GM23338 (cell line): ENCODE results near the gene IL20. TPM values are rescaled to one million over a fixed set of nuclear protein-coding genes. Genes with fewer than 3 reads are reported as not detected.

Source experiments
- ATAC-seq: fragments of 200-7000 bp; cut with Tn5 transposase; 3 replicates; pipeline ENCODE4 v1.9.1; 2020
- DNase-seq: peaks from one replicate; pipeline ENCODE4 v3.0.0-alpha.2; 2015; ENCODE audit warnings: low spot score
- H2AFZ ChIP-seq: fragments of 200-600 bp; sonication (generic); 2 replicates; pipeline ENCODE4 v1.8.0; 2016; ENCODE audit warnings: antibody characterized with exemption, mild to moderate bottlenecking, moderate library complexity
- H3F3A ChIP-seq: fragments of 200-600 bp; sonication (generic); replicated peaks from 2 replicates; pipeline ENCODE4 v1.8.0; 2017; ENCODE audit warnings: antibody characterized with exemption, mixed run types, low read depth
- H3K27ac ChIP-seq: fragments of 200-600 bp; sonication (generic); 2 replicates; pipeline ENCODE4 v1.6.1; 2016; ENCODE audit warnings: low read depth
- H3K27me3 ChIP-seq: fragments of 200-600 bp; sonication (generic); 2 replicates; pipeline ENCODE4 v1.8.0; 2016; ENCODE audit warnings: mild to moderate bottlenecking, mixed run types, moderate library complexity; ENCODE audit not compliant: insufficient read depth
- H3K36me3 ChIP-seq: fragments of 200-600 bp; sonication (generic); 2 replicates; pipeline ENCODE4 v1.8.0; 2016; ENCODE audit warnings: mild to moderate bottlenecking; ENCODE audit not compliant: insufficient read depth
- H3K4me1 ChIP-seq: fragments of 200-600 bp; sonication (generic); 2 replicates; pipeline ENCODE4 v1.8.0; 2016; ENCODE audit warnings: mild to moderate bottlenecking, moderate library complexity; ENCODE audit not compliant: insufficient read depth
- H3K4me2 ChIP-seq: fragments of 200-600 bp; sonication (generic); 2 replicates; pipeline ENCODE4 v1.7.1; 2017; ENCODE audit warnings: mixed run types
- H3K4me3 ChIP-seq: fragments of 200-600 bp; sonication (generic); 2 replicates; pipeline ENCODE4 v1.6.1; 2016; ENCODE audit warnings: mixed run types
- H3K79me2 ChIP-seq: fragments of 200-600 bp; sonication (generic); replicated peaks from 2 replicates; pipeline ENCODE4 v1.8.0; 2017; ENCODE audit warnings: mild to moderate bottlenecking; ENCODE audit not compliant: insufficient read depth
- H3K9me2 ChIP-seq: fragments of 200-600 bp; sonication (generic); 2 replicates; pipeline ENCODE4 v1.8.0; 2017; ENCODE audit not compliant: insufficient read depth
- H4K20me1 ChIP-seq: fragments of 200-600 bp; sonication (generic); replicated peaks from 2 replicates; pipeline ENCODE4 v1.8.0; 2017; ENCODE audit warnings: mild to moderate bottlenecking; ENCODE audit not compliant: insufficient read depth
- H3K27ac Mint-ChIP-seq: 2 replicates; pipeline ENCODE4 v1.8.0; 2020; ENCODE audit warnings: inconsistent platforms, mild to moderate bottlenecking, moderate library complexity, mixed read lengths
- H3K27me3 Mint-ChIP-seq: 3 replicates; pipeline ENCODE4 v1.8.0; 2022; ENCODE audit warnings: low read depth, mild to moderate bottlenecking, moderate library complexity, mixed read lengths, inconsistent platforms; ENCODE audit not compliant: insufficient read depth, poor library complexity
- H3K36me3 Mint-ChIP-seq: 3 replicates; pipeline ENCODE4 v1.8.0; 2021; ENCODE audit warnings: low read depth, mild to moderate bottlenecking, inconsistent platforms, moderate library complexity, mixed read lengths
- H3K4me1 Mint-ChIP-seq: 3 replicates; pipeline ENCODE4 v1.8.0; 2020; ENCODE audit warnings: mild to moderate bottlenecking, inconsistent platforms, mixed read lengths
- H3K4me3 Mint-ChIP-seq: 3 replicates; pipeline ENCODE4 v1.8.0; 2021; ENCODE audit warnings: moderate library complexity, mild to moderate bottlenecking, inconsistent platforms, mixed read lengths
- H3K9me3 Mint-ChIP-seq: 3 replicates; pipeline ENCODE4 v1.8.0; 2020; ENCODE audit warnings: moderate library complexity, mild to moderate bottlenecking, inconsistent platforms, mixed read lengths
- CREB1 ChIP-seq: fragments of 250-450 bp; sonication (Bioruptor Pico); IDR thresholded peaks from 2 replicates; pipeline ENCODE4 v1.5.0; 2020; ENCODE audit warnings: low read depth, mild to moderate bottlenecking, moderate library complexity
- CTCF ChIP-seq, 2 experiments: fragments of 200-600 bp in 1 of 2; sonication (generic) in 1 of 2; conservative IDR thresholded peaks; 2 replicates each; pipeline versions ENCODE4 v1.5.1 to v1.6.1; 2016 to 2017; ENCODE audit warnings: antibody characterized with exemption in 2 of 2, low read depth in 2 of 2, mild to moderate bottlenecking in 2 of 2, moderate library complexity in 1 of 2
- ETS1 ChIP-seq: IDR thresholded peaks from 2 replicates; pipeline ENCODE4 v1.6.1; 2016; ENCODE audit warnings: antibody characterized with exemption
- EZH2phosphoT487 ChIP-seq: fragments of 200-600 bp; sonication (generic); IDR thresholded peaks from one replicate; pipeline ENCODE4 v1.8.1; 2018; ENCODE audit warnings: antibody characterized with exemption; ENCODE audit not compliant: unreplicated experiment
- JUNB ChIP-seq: IDR thresholded peaks from one replicate; pipeline ENCODE4 v1.6.1; 2016; ENCODE audit warnings: antibody characterized with exemption; ENCODE audit not compliant: unreplicated experiment
- NANOG ChIP-seq: IDR thresholded peaks from 2 replicates; pipeline ENCODE4 v1.6.1; 2016; ENCODE audit warnings: antibody characterized with exemption, borderline replicate concordance
- POLR2AphosphoS5 ChIP-seq: IDR thresholded peaks from 2 replicates; pipeline ENCODE4 v1.6.1; 2016; ENCODE audit warnings: antibody characterized with exemption, low read depth
- REST ChIP-seq: IDR thresholded peaks from one replicate; pipeline ENCODE4 v1.6.1; 2018; ENCODE audit warnings: antibody characterized with exemption; ENCODE audit not compliant: unreplicated experiment
- STAT1 ChIP-seq: IDR thresholded peaks from one replicate; pipeline ENCODE4 v1.6.1; 2016; ENCODE audit warnings: antibody characterized with exemption; ENCODE audit not compliant: unreplicated experiment
- ZNF331 ChIP-seq: fragments of 250-450 bp; sonication (Bioruptor Pico); IDR thresholded peaks from 2 replicates; pipeline ENCODE4 v1.5.0; 2020; ENCODE audit warnings: low read depth, mild to moderate bottlenecking, moderate library complexity
- polyA plus RNA-seq: library from polyadenylated mRNA; unstranded; fragments of >200 nt; fragmentation: Nextera tagmentation; extraction: Ambion mirVana; gene quantifications from 2 replicates; pipeline ENCODE4 v1.2.1, GENCODE V29; 2016
- total RNA-seq: library from RNA; depleted of rRNA; stranded (reverse); fragments of >200 nt; shearing (Covaris generic); gene quantifications from 2 replicates; pipeline ENCODE4 v1.2.3, GENCODE V29; 2014

Gene IL20
- total and polyA plus RNA-seq, 2 experiments from 2014 or later = not detected

- no peak for TF ChIP-seq ETS1
- TF ChIP-seq EZH2phosphoT487 = no peak
- TF ChIP-seq ZNF331 (CRISPR knock-in tag) = no peak
- TF ChIP-seq POLR2AphosphoS5 = no peak
- no peak for TF ChIP-seq CTCF (conservative IDR thresholded peaks at IDR 0.05; ENCODE audit: low read depth in 2 of 2)
Measured at GRCh38 chr1:206896261-206896660, 30.8 kb downstream of the IL20 start (continued).

GRCh38 chr1:206897175-206897574 is 31.8 kb downstream of the IL20 start, which contains the start of gene IL24:
TSS of gene IL24 (plus strand) at chr1:206897443. CDS start at chr1:206897833, 390 bp downstream.
- H2AFZ ChIP-seq = 0 out of 2 replicates have a peak within 1 kb of the TSS, but pooled peaks have one; percentile 43
- no peaks in the 10 kb centered on the region for H3F3A ChIP-seq
- Mint-ChIP-seq H3K27ac (no peak within 1 kb of the TSS), H3K9me3 (no peaks in the 10 kb centered on the region), H3K27me3 (peaks cover 7% of the 10 kb centered on the region), H3K4me3 (no peak within 1 kb of the TSS; the same call in 2 of the 3 replicates), H3K36me3 (no peaks in the 10 kb centered on the region), H3K4me1 (peaks cover 2% of the 10 kb centered on the region; the same call in 2 of the 3 replicates)
- no peaks in the 10 kb centered on the region for H3K27me3 ChIP-seq
- no peaks in the 10 kb centered on the region for H4K20me1 ChIP-seq
- 0 out of 2 replicates have a peak, but pooled peaks cover 6% of the 10 kb centered on the region for H3K9me2 ChIP-seq
- no peaks in the 10 kb centered on the region for H3K4me1 ChIP-seq
- H3K36me3 ChIP-seq = no peaks in the 10 kb centered on the region
- H3K4me3 ChIP-seq = no peak within 1 kb of the TSS
- DNase-seq (no peak), ATAC-seq (no peak)
- H3K27ac ChIP-seq = no peak within 1 kb of the TSS
- H3K79me2 ChIP-seq = no peaks in the 10 kb centered on the region
- no peak within 1 kb of the TSS for H3K4me2 ChIP-seq
- TF ChIP-seq CREB1 (CRISPR knock-in tag) (no peak), CTCF (conservative IDR thresholded peaks at IDR 0.05; ENCODE audit: low read depth in 2 of 2) (no peak), REST (no peak), STAT1 (no peak), EZH2phosphoT487 (no peak), NANOG (no peak), ETS1 (no peak), JUNB (no peak), ZNF331 (CRISPR knock-in tag) (no peak)
